Activated CD4-positive, alpha-beta memory T cell treated with anti-CD3 and anti-CD28 coated beads, Interleukin-2, amount 10 ng/mL, durations not matched to agents 7 days and 5 days (primary cell): Measurements from ENCODE around the gene SF3B2. TPM values are rescaled to one million over a fixed set of nuclear protein-coding genes. Genes with fewer than 3 reads are reported as not detected.
"Not testable (repeated sequence)": the region's sequence is repeated elsewhere in the genome, so short reads cannot be mapped to it uniquely, and the experiment has no call there.

Experiments used
- CTCF ChIA-PET: fragments of 350-600 bp; sonication (Branson Sonifier 250); formaldehyde crosslinking; loops from one replicate; lab custom pipeline; 2021; ENCODE audit warnings: antibody characterized with exemption, inconsistent platforms; lab: Charles Lee
- POLR2A ChIA-PET: fragments of 350-600 bp; sonication (Branson Sonifier 250); formaldehyde crosslinking; loops from one replicate; lab custom pipeline; 2021; ENCODE audit warnings: antibody characterized with exemption; lab: Charles Lee
- DNase-seq: peaks from one replicate; pipeline ENCODE4 v3.0.0-alpha.2; 2020
- H3K27ac Mint-ChIP-seq: one replicate; pipeline ENCODE4 v1.8.0; 2021; ENCODE audit warnings: mild to moderate bottlenecking, mixed read lengths
- H3K27me3 Mint-ChIP-seq: one replicate; pipeline ENCODE4 v1.8.0; 2021; ENCODE audit warnings: mixed read lengths
- H3K36me3 Mint-ChIP-seq: one replicate; pipeline ENCODE4 v1.8.0; 2021; ENCODE audit warnings: low read depth, mixed read lengths
- H3K4me1 Mint-ChIP-seq: one replicate; pipeline ENCODE4 v1.8.0; 2021; ENCODE audit warnings: mixed read lengths
- H3K4me3 Mint-ChIP-seq: one replicate; pipeline ENCODE4 v1.8.0; 2021; ENCODE audit warnings: mild to moderate bottlenecking, mixed read lengths
- H3K9me3 Mint-ChIP-seq: one replicate; pipeline ENCODE4 v1.8.0; 2021; ENCODE audit warnings: mixed read lengths
- total RNA-seq, 2 experiments: library from RNA; stranded (reverse); gene quantifications; one replicate each; pipeline ENCODE4 v1.2.3, GENCODE V29; 2021

The SF3B2 gene
- total RNA-seq, 2 experiments from 2014 or later: 230 to 241 TPM

DNA sequence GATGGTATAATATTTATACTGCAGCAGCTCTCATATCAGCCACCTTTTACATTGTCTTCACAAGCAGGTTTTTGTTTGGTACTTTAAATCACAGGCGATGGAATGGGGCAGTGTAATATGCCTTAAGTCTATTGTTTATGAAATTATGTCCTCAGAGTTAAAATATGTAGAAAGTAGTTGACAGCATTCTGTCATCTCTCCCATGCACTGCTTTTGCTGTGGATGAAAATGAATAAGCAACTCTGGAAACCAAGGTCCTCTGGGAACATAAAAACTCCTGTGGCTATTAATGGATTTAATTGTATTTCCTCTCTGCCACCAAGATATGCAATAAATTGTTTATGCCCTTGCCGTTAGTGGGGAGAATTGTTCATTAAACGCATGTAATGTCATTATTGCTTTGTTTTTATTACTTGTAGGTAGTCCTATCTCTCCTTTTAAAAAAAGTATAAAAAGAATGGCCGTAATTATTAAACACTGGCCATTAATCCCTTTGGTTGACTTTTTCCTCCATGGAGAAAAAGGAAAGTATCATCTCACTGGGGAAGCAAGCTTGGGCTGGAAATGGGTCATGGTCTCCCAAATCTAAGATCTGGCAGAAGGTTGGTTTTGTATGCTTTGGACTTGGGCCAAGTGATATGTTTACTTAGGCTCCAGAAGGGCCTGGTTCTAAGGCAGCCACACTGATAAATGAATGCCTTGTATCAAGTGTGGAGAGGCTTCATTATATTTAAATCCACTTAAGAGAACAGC, 31.0 kb downstream of the SF3B2 start:
- ChIA-PET POLR2A (interaction anchor here (1.1 to 6.9 kb wide), 4 partner anchors 14 to 28 kb away, joined by 3 to 88 read pairs (median 4); partner anchors contain the start of gene PACS1), CTCF (interaction anchor here (0.8 kb wide), 1 partner anchor 15 kb away, joined by 3 read pairs; no protein-coding TSS in a partner anchor)
- Mint-ChIP-seq H3K4me3 (no peak overlapping the region), H3K9me3 (no peaks in the 10 kb centered on the region), H3K36me3 (peaks cover 23% of the 10 kb centered on the region), H3K27ac (no peak overlapping the region), H3K4me1 (peaks cover 62% of the 10 kb centered on the region), H3K27me3 (no peaks in the 10 kb centered on the region)
- no peak for DNase-seq

- DNase-seq: no peak
- peaks cover 16% of the 10 kb centered on the region for H3K36me3 Mint-ChIP-seq
- H3K9me3 Mint-ChIP-seq: no peaks in the 10 kb centered on the region
- H3K4me3 Mint-ChIP-seq: no peak overlapping the region
- peaks cover 55% of the 10 kb centered on the region for H3K4me1 Mint-ChIP-seq
- CTCF ChIA-PET: no interaction called here
- POLR2A ChIA-PET: interaction anchor here (1.1 to 6.9 kb wide), 3 partner anchors 14 to 17 kb away, joined by 3 to 88 read pairs (median 3); partner anchors contain the start of gene PACS1
- H3K27me3 Mint-ChIP-seq: no peaks in the 10 kb centered on the region
- H3K27ac Mint-ChIP-seq: peak overlapping the region; percentile 9
Measured at GRCh38 chr11:66083767-66084166, 31.6 kb downstream of the SF3B2 start.

GRCh38 chr11:66084821-66085475, 32.8 kb downstream of the SF3B2 start:
- H3K9me3 Mint-ChIP-seq: no peaks in the 10 kb centered on the region
- ChIA-PET CTCF (interaction anchor here (1.0 kb wide), 1 partner anchor 16 kb away, joined by 3 read pairs; no protein-coding TSS in a partner anchor), POLR2A (interaction anchor here (1.7 to 6.9 kb wide), 2 partner anchors 16 kb away, joined by 3 to 88 read pairs; partner anchors contain the start of gene PACS1)
- H3K4me3 Mint-ChIP-seq: no peak overlapping the region
- H3K27ac Mint-ChIP-seq: no peak overlapping the region
- H3K36me3 Mint-ChIP-seq: peaks cover 13% of the 10 kb centered on the region
- peaks cover 46% of the 10 kb centered on the region for H3K4me1 Mint-ChIP-seq
- no peak for DNase-seq
- no peaks in the 10 kb centered on the region for H3K27me3 Mint-ChIP-seq

DNA sequence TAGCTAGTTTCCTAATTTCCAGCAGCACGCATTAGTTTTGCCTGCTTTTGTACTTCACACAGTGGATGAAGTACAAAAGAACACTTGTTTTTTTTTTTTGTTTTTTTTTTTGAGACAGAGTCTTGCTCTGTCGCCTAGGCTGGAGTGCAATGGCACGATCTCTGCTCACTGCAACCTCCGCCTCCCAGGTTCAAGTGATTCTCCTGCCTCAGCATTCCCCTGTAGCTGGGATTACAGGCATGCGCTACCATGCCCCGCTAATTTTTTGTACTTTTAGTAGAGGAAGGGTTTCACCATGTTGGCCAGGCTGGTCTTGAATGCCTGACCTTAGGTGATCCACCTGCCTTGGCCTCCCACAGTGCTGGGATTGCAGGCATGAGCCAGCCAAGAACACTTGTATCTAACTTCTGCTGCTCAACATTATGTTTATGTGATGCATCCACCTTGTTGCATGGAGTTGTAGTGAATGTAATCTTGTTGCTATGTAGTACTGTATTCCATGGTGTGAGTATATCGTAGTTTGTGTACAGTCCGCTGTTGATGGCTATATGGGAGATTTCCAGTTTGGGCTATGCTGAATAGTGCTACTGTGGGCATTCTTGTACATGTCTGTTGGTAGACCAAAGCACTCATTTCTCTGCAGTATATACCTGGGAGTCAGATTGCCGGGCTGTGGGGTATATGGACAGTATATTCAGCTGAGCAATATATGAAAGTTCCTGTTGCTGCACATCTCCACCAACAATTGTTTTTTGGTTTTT, 35.2 kb downstream of the SF3B2 start:
- H3K27me3 Mint-ChIP-seq: no peaks in the 10 kb centered on the region
- ChIA-PET CTCF (interaction anchor here (0.8 kb wide), 1 partner anchor 20 kb away, joined by 3 read pairs; no protein-coding TSS in a partner anchor), POLR2A (no interaction called here)
- H3K4me3 Mint-ChIP-seq: no peak overlapping the region
- H3K9me3 Mint-ChIP-seq: no peaks in the 10 kb centered on the region
- peaks cover 25% of the 10 kb centered on the region for H3K4me1 Mint-ChIP-seq
- H3K36me3 Mint-ChIP-seq: peaks cover 19% of the 10 kb centered on the region
- DNase-seq: no peak
- no peak overlapping the region for H3K27ac Mint-ChIP-seq

DNA sequence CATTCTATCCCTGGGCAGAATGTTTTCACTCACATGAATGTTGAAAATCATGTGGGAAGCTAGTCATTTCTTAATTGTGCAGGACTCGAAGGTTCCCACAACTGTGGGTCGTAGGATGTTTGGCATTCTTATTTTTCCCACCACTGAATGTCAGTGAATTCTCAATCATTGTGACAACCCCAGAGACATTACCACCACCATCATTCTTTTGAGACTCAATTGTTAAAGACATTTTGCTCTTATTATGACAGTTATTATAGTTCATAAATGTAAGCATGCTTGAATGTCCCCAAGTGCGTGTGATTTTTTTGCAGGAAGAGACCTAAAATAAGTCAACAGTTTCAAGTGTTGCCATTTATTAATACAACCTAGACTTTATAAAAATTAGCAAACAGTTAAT, 36.9 kb downstream of the SF3B2 start:
- ChIA-PET CTCF (interaction anchor here (0.7 to 1.3 kb wide), 2 partner anchors 29 to 44 kb away, joined by 3 to 6 read pairs; no protein-coding TSS in a partner anchor), POLR2A (no interaction called here)
- no peaks in the 10 kb centered on the region for H3K27me3 Mint-ChIP-seq
- no peak for DNase-seq
- H3K4me3 Mint-ChIP-seq: no peak overlapping the region
- H3K9me3 Mint-ChIP-seq: no peaks in the 10 kb centered on the region
- H3K27ac Mint-ChIP-seq: no peak overlapping the region
- peaks cover 11% of the 10 kb centered on the region for H3K4me1 Mint-ChIP-seq
- H3K36me3 Mint-ChIP-seq: peaks cover 24% of the 10 kb centered on the region

DNA sequence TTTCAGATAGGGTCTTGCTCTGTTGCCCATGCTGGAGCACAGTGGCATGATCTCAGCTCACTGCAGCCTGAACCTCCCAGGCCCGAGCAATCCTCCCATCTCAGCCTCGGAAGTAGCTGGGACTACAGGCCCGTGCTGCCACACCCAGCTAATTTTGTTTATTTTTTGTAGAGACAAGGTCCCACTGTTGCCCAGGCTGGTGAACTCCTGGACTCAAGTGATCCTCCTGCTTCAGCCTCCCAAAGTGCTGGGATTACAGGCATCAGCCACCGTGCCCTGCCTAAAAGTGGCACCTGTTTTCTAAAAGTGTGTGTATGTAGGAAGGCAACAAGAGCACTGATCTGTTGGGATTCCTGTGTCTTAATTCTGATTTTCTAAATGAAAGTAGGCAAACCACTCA, 38.1 kb downstream of the SF3B2 start:
- Mint-ChIP-seq H3K9me3 (no peaks in the 10 kb centered on the region), H3K4me3 (no peak overlapping the region), H3K36me3 (peaks cover 24% of the 10 kb centered on the region), H3K4me1 (peaks cover 4% of the 10 kb centered on the region), H3K27ac (no peak overlapping the region), H3K27me3 (no peaks in the 10 kb centered on the region)
- ChIA-PET CTCF (interaction anchor here (1.3 kb wide), 1 partner anchor 45 kb away, joined by 6 read pairs; no protein-coding TSS in a partner anchor), POLR2A (no interaction called here)
- no peak for DNase-seq

DNA sequence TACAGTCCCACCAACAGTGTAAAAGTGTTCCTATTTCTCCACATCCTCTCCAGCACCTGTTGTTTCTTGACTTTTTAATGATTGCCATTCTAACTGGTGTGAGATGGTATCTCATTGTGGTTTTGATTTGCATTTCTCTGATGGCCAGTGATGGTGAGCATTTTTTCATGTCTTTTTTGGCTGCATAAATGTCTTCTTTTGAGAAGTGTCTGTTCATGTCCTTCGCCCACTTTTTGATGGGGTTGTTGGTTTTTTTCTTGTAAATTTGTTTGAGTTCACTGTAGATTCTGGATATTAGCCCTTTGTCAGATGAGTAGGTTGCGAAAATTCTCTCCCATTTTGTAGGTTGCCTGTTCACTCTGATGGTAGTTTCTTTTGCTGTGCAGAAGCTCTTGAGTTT, 40.0 kb downstream of the SF3B2 start:
- H3K4me1 Mint-ChIP-seq, H3K27me3 Mint-ChIP-seq, H3K9me3 Mint-ChIP-seq, DNase-seq, POLR2A ChIA-PET, H3K4me3 Mint-ChIP-seq, CTCF ChIA-PET, H3K27ac Mint-ChIP-seq: not testable (repeated sequence)
- H3K36me3 Mint-ChIP-seq: peaks cover 24% of the 10 kb centered on the region

- ChIA-PET POLR2A (interaction anchor here (1.2 to 2.9 kb wide), 3 partner anchors 17 to 27 kb away, joined by 3 to 25 read pairs (median 5); no protein-coding TSS in a partner anchor), CTCF (interaction anchor here (0.6 kb wide), 1 partner anchor 19 kb away, joined by 3 read pairs; no protein-coding TSS in a partner anchor)
- not testable (repeated sequence) for H3K27me3 Mint-ChIP-seq, H3K4me3 Mint-ChIP-seq, H3K27ac Mint-ChIP-seq, DNase-seq, H3K9me3 Mint-ChIP-seq
- Mint-ChIP-seq H3K4me1 (peaks cover 34% of the 10 kb centered on the region), H3K36me3 (peaks cover 17% of the 10 kb centered on the region)
Measured at GRCh38 chr11:66099746-66100145, 47.6 kb downstream of the SF3B2 start.

GRCh38 chr11:66100272-66101065, 48.3 kb downstream of the SF3B2 start:
- peaks cover 39% of the 10 kb centered on the region for H3K4me1 Mint-ChIP-seq
- H3K4me3 Mint-ChIP-seq: peak overlapping the region; percentile 60
- no peaks in the 10 kb centered on the region for H3K9me3 Mint-ChIP-seq
- CTCF ChIA-PET: interaction anchor here (0.6 to 1.7 kb wide), 5 partner anchors 15 to 31 kb away, joined by 3 read pairs; partner anchors contain the start of gene PACS1
- DNase-seq: peak; percentile 76
- H3K27me3 Mint-ChIP-seq: no peaks in the 10 kb centered on the region
- H3K27ac Mint-ChIP-seq: peak overlapping the region; percentile 87
- H3K36me3 Mint-ChIP-seq: peaks cover 17% of the 10 kb centered on the region
- POLR2A ChIA-PET: interaction anchor here (0.9 to 2.9 kb wide), 9 partner anchors 13 to 140 kb away, joined by 3 to 27 read pairs (median 5); partner anchors contain the start of genes PACS1 and SART1

DNA sequence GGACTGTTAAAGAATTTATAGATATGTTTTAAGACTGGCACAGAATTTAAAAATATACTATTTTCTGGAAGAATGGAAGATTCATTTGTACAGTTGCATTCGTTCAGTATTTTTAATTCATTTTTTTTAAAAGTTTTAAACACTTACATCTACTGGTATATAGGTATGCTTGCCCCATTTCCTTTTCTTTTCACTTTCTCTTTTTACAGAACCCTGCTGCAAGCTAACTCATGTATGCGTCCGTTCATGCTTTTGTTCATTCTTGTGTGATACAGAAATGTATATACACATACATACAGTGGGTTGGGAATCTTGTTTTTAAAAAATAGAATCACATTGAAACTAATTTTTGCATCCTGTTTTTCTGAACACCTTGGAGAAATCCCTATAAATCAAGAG, 48.9 kb downstream of the SF3B2 start:
- peak overlapping the region; percentile 60 for H3K4me3 Mint-ChIP-seq
- ChIA-PET CTCF (interaction anchor here (1.0 to 1.7 kb wide), 4 partner anchors 14 to 31 kb away, joined by 3 read pairs; partner anchors contain the start of gene PACS1), POLR2A (interaction anchor here (0.9 to 2.9 kb wide), 9 partner anchors 12 to 140 kb away, joined by 3 to 27 read pairs (median 5); partner anchors contain the start of genes PACS1 and SART1)
- no peaks in the 10 kb centered on the region for H3K9me3 Mint-ChIP-seq
- peak overlapping the region; percentile 87 for H3K27ac Mint-ChIP-seq
- peaks cover 44% of the 10 kb centered on the region for H3K4me1 Mint-ChIP-seq
- DNase-seq: no peak
- H3K27me3 Mint-ChIP-seq: no peaks in the 10 kb centered on the region
- H3K36me3 Mint-ChIP-seq: peaks cover 22% of the 10 kb centered on the region

DNA sequence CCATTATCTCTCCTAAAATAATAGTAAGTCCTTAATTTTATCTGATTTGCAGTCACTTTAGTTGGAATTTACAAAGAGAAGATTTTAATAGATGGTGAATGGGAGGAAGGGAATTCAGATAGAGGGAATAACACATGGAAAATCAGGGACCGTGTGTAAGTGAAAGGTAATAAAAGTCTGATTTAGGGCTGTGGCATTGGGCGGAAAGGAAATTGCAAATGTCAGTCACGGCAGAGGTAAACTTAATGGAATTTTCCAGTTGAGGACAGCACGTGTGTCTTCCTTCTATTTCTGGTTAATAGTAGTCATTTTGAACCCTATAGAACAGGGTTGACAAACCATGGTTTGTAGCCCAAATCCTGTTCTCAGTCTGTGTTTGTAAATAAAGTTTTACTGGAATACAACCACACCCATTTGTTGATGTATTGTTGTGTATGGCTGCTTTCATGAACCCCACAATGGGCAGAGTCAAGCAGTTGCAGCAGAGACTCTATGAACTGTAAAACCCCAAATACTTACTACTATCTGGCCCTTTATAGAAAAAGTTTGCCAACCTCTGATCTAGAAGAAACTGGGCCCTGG, 52.0 kb downstream of the SF3B2 start:
- no peak for DNase-seq
- CTCF ChIA-PET: interaction anchor here (1.3 kb wide), 1 partner anchor 36 kb away, joined by 3 read pairs; no protein-coding TSS in a partner anchor
- POLR2A ChIA-PET: interaction anchor here (0.7 to 1.3 kb wide), 2 partner anchors 14 to 36 kb away, joined by 5 to 6 read pairs; no protein-coding TSS in a partner anchor
- Mint-ChIP-seq H3K36me3 (peaks cover 34% of the 10 kb centered on the region), H3K4me1 (peaks cover 70% of the 10 kb centered on the region), H3K4me3 (no peak overlapping the region), H3K27ac (no peak overlapping the region), H3K9me3 (no peaks in the 10 kb centered on the region), H3K27me3 (no peaks in the 10 kb centered on the region)
